Activated CD8-positive, alpha-beta memory T cell treated with anti-CD3 and anti-CD28 coated beads, Interleukin-2, amount 50 U/mL, for 1 hour (primary cell): Measurements from ENCODE around the gene GAB2.

ENCODE experiments used
- DNase-seq: peaks from one replicate; pipeline ENCODE4 v3.0.0-alpha.2; 2020; ENCODE audit errors: extremely low read depth

The GAB2 gene

GRCh38 chr11:78427615-78428265, 10.1 kb upstream of the GAB2 start:
- no peak for DNase-seq

GRCh38 chr11:78426845-78427244, 9.2 kb upstream of the GAB2 start:
- DNase-seq: no peak

- no peak for DNase-seq
Measured at GRCh38 chr11:78425399-78426070, 7.9 kb upstream of the GAB2 start.

- DNase-seq: no peak
Measured at GRCh38 chr11:78424334-78425270, 7.0 kb upstream of the GAB2 start.

GRCh38 chr11:78423241-78423640, 5.6 kb upstream of the GAB2 start:
- no peak for DNase-seq

GRCh38 chr11:78420796-78421209, 3.2 kb upstream of the GAB2 start:
- no peak for DNase-seq

- DNase-seq: no peak
Measured at GRCh38 chr11:78420255-78420764, 2.7 kb upstream of the GAB2 start.

GRCh38 chr11:78419327-78419726, 1.7 kb upstream of the GAB2 start:
- no peak for DNase-seq

GRCh38 chr11:78418584-78419211, 1.1 kb upstream of the GAB2 start:
- DNase-seq: no peak

GRCh38 chr11:78417888-78418583, 416 bp upstream of the GAB2 start:
- DNase-seq: peak; percentile 28

- peak; percentile 53 for DNase-seq
Measured at GRCh38 chr11:78416285-78417174, 1.1 kb downstream of the GAB2 start.

GRCh38 chr11:78415338-78415737, 2.3 kb downstream of the GAB2 start:
- DNase-seq: no peak

GRCh38 chr11:78414321-78415051, 3.1 kb downstream of the GAB2 start:
- DNase-seq: no peak

- DNase-seq: no peak
Measured at GRCh38 chr11:78408619-78409018, 9.0 kb downstream of the GAB2 start.

GRCh38 chr11:78406568-78407196, 10.9 kb downstream of the GAB2 start:
- no peak for DNase-seq

GRCh38 chr11:78405805-78406204, 11.8 kb downstream of the GAB2 start:
- no peak for DNase-seq

GRCh38 chr11:78403781-78404180, 13.8 kb downstream of the GAB2 start:
- no peak for DNase-seq

GRCh38 chr11:78402847-78403246, 14.8 kb downstream of the GAB2 start:
- DNase-seq: no peak

- DNase-seq: no peak
Measured at GRCh38 chr11:78400702-78401101, 16.9 kb downstream of the GAB2 start.
